GM10847 (cell line): ENCODE results near the gene KLF5.

ENCODE experiments used
- POLR2A ChIP-seq: IDR thresholded peaks from 2 replicates; pipeline ENCODE4 v1.6.1; 2011; ENCODE audit not compliant: insufficient read length; ENCODE audit errors: extremely low read depth

KLF5 gene

GRCh38 chr13:73096173-73096572 lies 37.4 kb downstream of the KLF5 start:
- no peak for TF ChIP-seq POLR2A

GRCh38 chr13:73096638-73097037 lies 37.8 kb downstream of the KLF5 start:
- TF ChIP-seq POLR2A, result no peak

GRCh38 chr13:73101351-73102007 lies 42.7 kb downstream of the KLF5 start:
- TF ChIP-seq POLR2A, result no peak

- no peak for TF ChIP-seq POLR2A
These were observed 44.4 kb downstream of the KLF5 start for GRCh38 chr13:73103238-73103637.

- no peak for TF ChIP-seq POLR2A
These were observed 47.8 kb downstream of the KLF5 start for GRCh38 chr13:73106513-73107178.

GRCh38 chr13:73107481-73107880 lies 48.7 kb downstream of the KLF5 start:
- TF ChIP-seq POLR2A, result no peak

GRCh38 chr13:73107970-73108369 lies 49.2 kb downstream of the KLF5 start:
- TF ChIP-seq POLR2A, result no peak

- TF ChIP-seq POLR2A, result no peak
These were observed 50.6 kb downstream of the KLF5 start for GRCh38 chr13:73109288-73109899.

GRCh38 chr13:73109969-73110368 lies 51.2 kb downstream of the KLF5 start:
- TF ChIP-seq POLR2A, result no peak

GRCh38 chr13:73110814-73111213 lies 52.0 kb downstream of the KLF5 start:
- TF ChIP-seq POLR2A, result no peak

- TF ChIP-seq POLR2A, result no peak
These were observed 52.5 kb downstream of the KLF5 start for GRCh38 chr13:73111331-73111730.

- TF ChIP-seq POLR2A, result no peak
These were observed 60.8 kb downstream of the KLF5 start for GRCh38 chr13:73119612-73120011.
